Activated CD8-positive, alpha-beta memory T cell treated with anti-CD3 and anti-CD28 coated beads, Interleukin-2, amount 50 U/mL, for 48 hours (primary cell): ENCODE results near the gene VPS25.
A peak's percentile ranks its signal among the peaks of the same experiment; 100 is the strongest.

Source experiments
- DNase-seq: peaks from one replicate; pipeline ENCODE4 v3.0.0-alpha.2; 2020

The VPS25 gene

DNA sequence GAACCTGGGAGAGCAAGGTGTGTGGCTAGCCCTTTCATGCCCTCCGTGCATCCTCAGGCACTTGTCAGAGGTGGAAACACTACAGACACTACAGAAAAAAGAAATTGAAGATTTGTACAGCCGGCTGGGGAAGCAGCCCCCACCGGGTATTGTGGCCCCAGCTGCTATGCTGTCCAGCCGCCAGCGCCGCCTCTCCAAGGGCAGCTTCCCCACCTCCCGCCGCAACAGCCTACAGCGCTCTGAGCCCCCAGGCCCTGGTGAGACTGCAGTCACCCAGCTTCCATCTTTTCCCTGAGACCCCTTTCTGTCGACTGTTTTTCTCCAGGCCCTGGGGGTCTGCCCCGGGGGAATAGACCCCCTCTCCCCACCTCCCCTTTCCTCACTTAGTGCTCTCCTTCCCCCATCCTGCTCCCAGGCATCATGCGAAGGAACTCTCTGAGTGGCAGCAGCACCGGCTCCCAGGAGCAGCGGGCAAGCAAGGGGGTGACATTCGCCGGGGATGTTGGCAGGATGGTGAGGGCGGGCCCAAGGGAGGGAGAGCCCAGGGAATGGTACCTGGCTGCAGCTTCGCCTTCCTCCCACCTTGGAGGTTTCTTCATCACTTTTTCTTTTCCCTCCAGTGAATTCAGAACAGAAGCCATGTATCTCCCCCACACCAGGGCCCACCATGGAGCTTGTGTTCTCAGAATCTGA is 23.0 kb downstream of the VPS25 start:
- no peak for DNase-seq

GRCh38 chr17:42797067-42798007 is 24.1 kb downstream of the VPS25 start:
- DNase-seq, result no peak

DNA sequence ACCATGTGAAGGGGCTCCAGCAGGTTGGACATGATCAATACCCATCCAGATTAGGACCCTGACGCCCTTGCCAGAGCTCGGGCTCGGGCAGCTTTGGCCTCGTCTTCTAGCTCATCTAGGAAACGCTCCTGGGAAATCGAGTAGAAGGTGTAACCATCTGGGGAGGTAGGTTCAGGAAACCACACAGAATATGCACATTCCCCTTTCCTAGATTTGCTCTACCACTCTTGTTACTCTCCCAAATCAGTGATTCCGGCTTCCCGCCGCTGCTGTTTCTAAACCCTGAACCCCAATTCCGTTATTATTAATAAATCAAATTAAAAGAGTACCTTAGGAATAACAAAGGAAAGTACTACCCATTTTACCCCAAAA is 24.7 kb downstream of the VPS25 start:
- DNase-seq, result no peak

GRCh38 chr17:42798383-42799380 is 25.4 kb downstream of the VPS25 start, which contains the start of the genes CNTD1 and COA3:
TSS of gene CNTD1 (plus strand) at chr17:42798861. CDS start at chr17:42799068, 207 bp downstream.
TSS of gene COA3 (minus strand) at chr17:42798704. CDS start at chr17:42798681, 23 bp downstream.
- peak; percentile 92 for DNase-seq

- no peak for DNase-seq
These were observed 30.0 kb downstream of the VPS25 start for GRCh38 chr17:42803074-42803883.

DNA sequence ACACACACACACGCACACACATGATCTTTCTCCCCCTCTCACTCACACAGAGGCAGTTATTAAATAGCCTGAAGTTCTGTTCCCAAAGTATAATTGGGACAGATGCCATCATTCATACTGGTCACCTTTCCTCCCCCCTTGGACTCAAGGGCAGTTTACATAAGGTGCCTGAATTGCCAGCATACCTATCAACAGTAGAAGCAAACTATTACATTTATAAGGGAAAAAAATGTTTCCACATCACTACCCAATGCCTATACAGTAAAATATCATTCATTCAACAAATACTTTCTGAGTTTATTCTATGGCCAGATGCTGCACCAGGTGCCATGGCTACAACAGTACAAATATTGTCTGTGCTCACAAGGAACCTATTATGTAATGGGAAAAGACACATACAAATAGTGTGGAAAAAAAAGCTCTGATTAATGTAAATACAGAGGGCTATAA is 31.7 kb downstream of the VPS25 start:
- DNase-seq, result no peak

DNA sequence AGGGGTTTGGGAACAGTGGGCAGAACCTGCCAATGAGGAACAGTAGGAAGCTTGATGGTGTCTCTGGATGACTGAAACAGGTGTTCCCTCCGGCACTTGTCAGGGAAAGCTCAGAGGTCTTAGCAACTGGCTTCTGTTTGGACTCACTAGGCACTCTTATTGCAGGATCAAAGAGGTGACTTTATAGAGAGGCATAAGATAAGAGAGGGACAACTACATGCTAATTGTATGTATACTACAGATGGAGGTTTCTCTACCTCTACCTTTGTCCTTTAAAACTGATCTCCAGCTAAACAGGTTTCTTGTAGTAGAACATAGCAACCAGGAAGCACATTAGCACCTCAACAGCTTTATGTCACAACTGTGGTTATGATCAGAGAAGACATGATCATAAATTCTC is 33.0 kb downstream of the VPS25 start:
- DNase-seq, result peak; percentile 7

GRCh38 chr17:42809250-42809649 is 36.0 kb downstream of the VPS25 start:
- DNase-seq, result peak; percentile 22

- peak; percentile 0 for DNase-seq
These were observed 41.6 kb downstream of the VPS25 start for GRCh38 chr17:42814633-42815399.

- DNase-seq, result peak; percentile 28
These were observed 44.6 kb downstream of the VPS25 start for GRCh38 chr17:42817866-42818265.

- no peak for DNase-seq
These were observed 45.1 kb downstream of the VPS25 start for GRCh38 chr17:42818379-42818778.

GRCh38 chr17:42819939-42820535 is 46.8 kb downstream of the VPS25 start:
- peak; percentile 87 for DNase-seq

DNA sequence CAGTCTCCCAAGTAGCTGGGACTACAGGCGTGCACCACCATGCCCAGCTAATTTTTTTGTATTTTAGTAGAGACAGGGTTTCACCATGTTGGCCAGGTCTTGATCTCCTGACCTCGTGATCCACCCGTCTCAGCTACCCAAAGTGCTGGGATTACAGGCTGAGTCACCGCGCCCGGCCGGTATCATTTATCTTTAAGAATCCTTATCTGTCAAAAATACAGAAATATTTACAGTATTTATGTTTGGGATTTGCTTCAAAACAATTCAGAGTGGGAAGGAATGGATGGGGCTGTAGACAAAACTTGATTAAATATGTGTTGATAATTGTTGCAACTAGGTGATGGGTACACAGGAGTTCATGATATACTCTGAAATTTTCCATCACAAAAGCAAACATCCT is 47.9 kb downstream of the VPS25 start:
- DNase-seq, result peak; percentile 8

DNA sequence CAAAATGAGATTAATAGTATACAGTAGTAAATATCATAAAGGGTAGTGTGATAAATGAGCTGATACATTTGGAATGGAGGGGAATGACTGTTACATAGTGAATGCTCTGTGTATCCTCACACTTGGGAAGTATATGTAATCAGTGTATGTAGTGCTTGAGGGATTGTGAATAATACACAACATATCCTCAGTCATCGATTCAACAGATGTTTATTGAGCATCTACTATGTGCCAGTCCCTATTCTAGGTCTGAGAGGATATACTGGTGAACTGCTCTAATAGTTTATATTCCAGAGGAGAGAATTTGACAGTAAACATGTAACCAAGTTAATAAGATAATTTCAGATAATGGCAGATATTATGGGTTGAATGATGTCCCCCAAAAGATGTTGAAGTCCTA is 54.2 kb downstream of the VPS25 start:
- DNase-seq, result no peak
